SK-N-SH treated with all-trans-retinoic acid at 6 μM for 48 hours (cell line): ENCODE measurements around the gene RAC3.

Source experiments
- ATAC-seq: fragments of 200-7000 bp; cut with Tn5 transposase; 3 replicates; pipeline ENCODE4 v1.9.1; 2020; ENCODE audit warnings: mild to moderate bottlenecking, moderate library complexity
- ARNTL ChIP-seq: fragments of 450-650 bp; formaldehyde crosslinking; IDR thresholded peaks from 2 replicates; pipeline ENCODE4 v1.5.0; 2020; ENCODE audit warnings: low read depth, mild to moderate bottlenecking, moderate library complexity, borderline replicate concordance
- BACH2 ChIP-seq: fragments of 250-450 bp; sonication (Bioruptor Pico); IDR thresholded peaks from 2 replicates; pipeline ENCODE4 v1.9.0; 2021; ENCODE audit warnings: mild to moderate bottlenecking, borderline replicate concordance
- CSDC2 ChIP-seq: fragments of 250-450 bp; sonication (Bioruptor Pico); IDR thresholded peaks from 2 replicates; pipeline ENCODE4 v1.5.0; 2020; ENCODE audit warnings: mild to moderate bottlenecking, moderate library complexity
- ESRRG ChIP-seq: fragments of 250-450 bp; sonication (Bioruptor Pico); IDR thresholded peaks from 2 replicates; pipeline ENCODE4 v1.6.1; 2021; ENCODE audit warnings: mild to moderate bottlenecking
- GLIS3 ChIP-seq: fragments of 250-450 bp; sonication (Bioruptor Pico); IDR thresholded peaks from 2 replicates; pipeline ENCODE4 v1.5.0; 2020; ENCODE audit warnings: mild to moderate bottlenecking, moderate library complexity
- ISL1 ChIP-seq: fragments of 250-450 bp; sonication (Bioruptor Pico); IDR thresholded peaks from 2 replicates; pipeline ENCODE4 v2.1.2; 2022; ENCODE audit warnings: mild to moderate bottlenecking, moderate library complexity
- OSR1 ChIP-seq: fragments of 250-450 bp; sonication (Bioruptor Pico); IDR thresholded peaks from 2 replicates; pipeline ENCODE4 v1.8.0; 2022; ENCODE audit warnings: moderate library complexity, mild to moderate bottlenecking, inconsistent platforms
- PATZ1 ChIP-seq: fragments of 250-450 bp; sonication (Bioruptor Pico); IDR thresholded peaks from 2 replicates; pipeline ENCODE4 v1.8.0; 2020; ENCODE audit warnings: mild to moderate bottlenecking, moderate library complexity, borderline replicate concordance
- POU6F1 ChIP-seq: fragments of 250-450 bp; sonication (Bioruptor Pico); IDR thresholded peaks from 2 replicates; pipeline ENCODE4 v1.8.0; 2021; ENCODE audit warnings: low read depth, mild to moderate bottlenecking, moderate library complexity, borderline replicate concordance
- PPARA ChIP-seq: fragments of 250-450 bp; sonication (Bioruptor Pico); IDR thresholded peaks from 2 replicates; pipeline ENCODE4 v1.5.0; 2020; ENCODE audit warnings: mild to moderate bottlenecking, borderline replicate concordance
- RARB ChIP-seq: fragments of 250-450 bp; sonication (Bioruptor Pico); IDR thresholded peaks from 2 replicates; pipeline ENCODE4 v1.8.0; 2021; ENCODE audit warnings: mild to moderate bottlenecking, moderate library complexity
- SNAI2 ChIP-seq: fragments of 250-450 bp; sonication (Bioruptor Pico); IDR thresholded peaks from 2 replicates; pipeline ENCODE4 v1.5.0; 2020; ENCODE audit warnings: mild to moderate bottlenecking, moderate library complexity
- TCF4 ChIP-seq: fragments of 250-450 bp; sonication (Bioruptor Pico); IDR thresholded peaks from 2 replicates; pipeline ENCODE4 v1.8.0; 2021; ENCODE audit warnings: mild to moderate bottlenecking, moderate library complexity, borderline replicate concordance
- TOX ChIP-seq: fragments of 250-450 bp; sonication (Bioruptor Pico); IDR thresholded peaks from 2 replicates; pipeline ENCODE4 v1.8.0; 2021; ENCODE audit warnings: mild to moderate bottlenecking, moderate library complexity, borderline replicate concordance
- TSHZ2 ChIP-seq: fragments of 250-450 bp; sonication (Bioruptor Pico); IDR thresholded peaks from 2 replicates; pipeline ENCODE4 v1.5.0; 2020; ENCODE audit warnings: mild to moderate bottlenecking, moderate library complexity
- ZC3H10 ChIP-seq: fragments of 250-450 bp; sonication (Bioruptor Pico); IDR thresholded peaks from 2 replicates; pipeline ENCODE4 v1.5.1; 2021; ENCODE audit warnings: mild to moderate bottlenecking, moderate library complexity
- ZFP3 ChIP-seq: fragments of 250-450 bp; sonication (Bioruptor Pico); IDR thresholded peaks from 2 replicates; pipeline ENCODE4 v1.5.0; 2020; ENCODE audit warnings: mild to moderate bottlenecking, moderate library complexity
- ZFP30 ChIP-seq: fragments of 450-650 bp; formaldehyde crosslinking; IDR thresholded peaks from 2 replicates; pipeline ENCODE4 v1.5.0; 2022; ENCODE audit warnings: mild to moderate bottlenecking, moderate library complexity
- ZNF70 ChIP-seq: fragments of 450-650 bp; formaldehyde crosslinking; IDR thresholded peaks from 2 replicates; pipeline ENCODE4 v1.5.0; 2020; ENCODE audit warnings: mild to moderate bottlenecking, moderate library complexity
- ZNF8 ChIP-seq: fragments of 450-650 bp; formaldehyde crosslinking; IDR thresholded peaks from 2 replicates; pipeline ENCODE4 v1.5.0; 2020; ENCODE audit warnings: mild to moderate bottlenecking, moderate library complexity
- TF ChIP-seq, protein P1 (sequence below): fragments of 250-450 bp; sonication (Bioruptor Pico); IDR thresholded peaks from 2 replicates; pipeline ENCODE4 v1.5.1; 2021; ENCODE audit warnings: mild to moderate bottlenecking, moderate library complexity

RAC3 gene

DNA sequence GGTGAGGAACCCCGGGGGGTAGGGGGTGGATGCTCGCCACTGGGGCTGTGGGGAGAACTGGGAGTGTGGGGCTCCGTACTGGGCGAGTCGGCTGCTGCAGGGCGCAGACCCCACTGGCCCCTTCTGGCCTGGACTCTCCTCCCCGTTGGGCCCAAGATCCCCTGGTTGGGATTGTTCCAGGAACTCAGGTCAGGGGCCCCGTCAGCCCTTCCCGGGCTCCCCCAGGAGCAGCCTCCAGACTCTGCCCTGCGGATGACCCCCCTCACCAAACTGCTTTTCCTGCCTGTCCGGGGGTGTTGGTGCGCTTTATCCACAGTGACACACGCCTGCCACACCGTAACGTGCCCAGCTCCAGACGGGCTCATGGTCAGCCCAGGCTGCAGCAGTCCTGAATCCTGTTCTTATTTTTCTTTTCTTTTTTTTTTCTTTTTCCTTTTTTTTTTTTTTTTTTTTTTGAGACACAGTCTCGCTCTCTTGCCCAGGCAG lies 29.9 kb upstream of the RAC3 start:
- TF ChIP-seq POU6F1 (CRISPR knock-in tag), result no peak
- no peak for TF ChIP-seq ARNTL (CRISPR knock-in tag)
- no peak for TF ChIP-seq CSDC2 (CRISPR knock-in tag)
- no peak for TF ChIP-seq ZC3H10 (CRISPR knock-in tag)
- TF ChIP-seq GLIS3 (CRISPR knock-in tag), result no peak
- no peak for TF ChIP-seq SNAI2 (CRISPR knock-in tag)
- no peak for TF ChIP-seq ZFP30
- no peak for TF ChIP-seq ISL1 (CRISPR knock-in tag)
- TF ChIP-seq ESRRG, result no peak
- TF ChIP-seq OSR1 (CRISPR knock-in tag), result no peak
- no peak for TF ChIP-seq ZFP3 (CRISPR knock-in tag)
- TF ChIP-seq TSHZ2 (CRISPR knock-in tag), result no peak
- TF ChIP-seq, protein P1, sequence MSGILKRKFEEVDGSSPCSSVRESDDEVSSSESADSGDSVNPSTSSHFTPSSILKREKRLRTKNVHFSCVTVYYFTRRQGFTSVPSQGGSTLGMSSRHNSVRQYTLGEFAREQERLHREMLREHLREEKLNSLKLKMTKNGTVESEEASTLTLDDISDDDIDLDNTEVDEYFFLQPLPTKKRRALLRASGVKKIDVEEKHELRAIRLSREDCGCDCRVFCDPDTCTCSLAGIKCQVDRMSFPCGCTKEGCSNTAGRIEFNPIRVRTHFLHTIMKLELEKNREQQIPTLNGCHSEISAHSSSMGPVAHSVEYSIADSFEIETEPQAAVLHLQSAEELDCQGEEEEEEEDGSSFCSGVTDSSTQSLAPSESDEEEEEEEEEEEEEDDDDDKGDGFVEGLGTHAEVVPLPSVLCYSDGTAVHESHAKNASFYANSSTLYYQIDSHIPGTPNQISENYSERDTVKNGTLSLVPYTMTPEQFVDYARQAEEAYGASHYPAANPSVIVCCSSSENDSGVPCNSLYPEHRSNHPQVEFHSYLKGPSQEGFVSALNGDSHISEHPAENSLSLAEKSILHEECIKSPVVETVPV, result no peak
- TF ChIP-seq BACH2 (CRISPR knock-in tag), result no peak
- ATAC-seq, result no peak

DNA sequence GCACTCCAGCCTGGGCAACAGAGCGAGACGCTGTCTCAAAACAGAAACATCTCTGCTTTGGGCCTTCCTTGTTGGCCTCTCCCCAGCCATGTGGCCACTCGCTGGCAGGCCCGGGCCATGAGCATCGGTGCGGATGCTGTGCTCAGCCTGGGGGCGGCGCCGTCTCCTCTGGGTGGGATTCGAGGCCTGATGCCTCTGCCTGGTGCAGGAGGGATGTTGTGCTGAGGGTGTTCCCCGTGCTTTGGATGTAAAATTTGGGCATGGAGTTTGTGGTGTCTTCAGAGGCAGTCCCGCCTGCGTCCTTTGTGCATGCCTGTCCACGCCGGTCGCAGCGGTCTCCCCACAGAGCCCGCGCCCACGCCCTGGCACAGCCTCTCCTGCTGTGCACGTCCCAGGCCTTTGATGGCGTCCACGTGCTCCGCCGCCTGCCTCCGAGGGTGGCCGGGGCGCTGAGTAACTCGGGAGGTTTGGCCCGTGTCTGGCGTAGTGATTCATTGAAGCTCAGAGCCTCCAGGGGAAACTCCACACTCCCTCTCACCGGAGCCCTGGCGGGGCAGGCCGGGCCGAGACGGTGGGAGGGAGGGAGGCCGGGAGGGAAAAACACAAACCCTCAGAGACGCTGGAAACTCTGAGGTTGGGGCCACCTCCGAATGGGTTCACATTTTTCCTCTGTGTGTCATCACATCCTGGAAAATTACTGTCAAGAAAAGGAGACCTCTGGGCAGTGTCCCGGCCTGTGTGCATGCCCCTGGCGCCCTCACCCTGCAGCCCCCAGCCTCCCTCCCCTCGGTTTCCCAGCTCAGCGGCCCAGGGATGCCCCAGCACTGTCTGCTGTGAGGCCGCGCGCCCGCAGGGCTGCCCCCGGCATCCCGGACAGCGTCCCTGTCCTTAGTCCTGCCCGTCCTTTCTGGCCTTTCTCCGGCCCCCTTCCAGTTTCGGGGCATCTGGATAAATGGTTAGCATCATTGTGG lies 27.8 kb upstream of the RAC3 start:
- TF ChIP-seq PPARA (no peak), BACH2 (CRISPR knock-in tag) (no peak), ARNTL (CRISPR knock-in tag) (no peak), GLIS3 (CRISPR knock-in tag) (no peak), ZFP3 (CRISPR knock-in tag) (peak; percentile 8; the same call in 1 of the 2 replicates), OSR1 (CRISPR knock-in tag) (no peak), TCF4 (CRISPR knock-in tag) (no peak), ZNF8 (no peak), RARB (CRISPR knock-in tag) (no peak), ZNF70 (CRISPR knock-in tag) (no peak), SNAI2 (CRISPR knock-in tag) (peak; percentile 82; the same call in 1 of the 2 replicates), PATZ1 (peak; percentile 81; the same call in 1 of the 2 replicates), TOX (CRISPR knock-in tag) (no peak), ZC3H10 (CRISPR knock-in tag) (no peak), POU6F1 (CRISPR knock-in tag) (no peak), ISL1 (CRISPR knock-in tag) (no peak; the same call in 1 of the 2 replicates), CSDC2 (CRISPR knock-in tag) (peak; percentile 79)
- TF ChIP-seq, protein P1, result no peak
- ATAC-seq, result peak; percentile 87
